DMS53 (cell line): ENCODE results near the gene MGAM2.
A peak's percentile ranks its signal among the peaks of the same experiment; 100 is the strongest.
"Not testable (repeated sequence)": the region's sequence is repeated elsewhere in the genome, so short reads cannot be mapped to it uniquely, and the experiment has no call there.

Experiments used
- DNase-seq: peaks from one replicate; lab custom pipeline; 2025; lab: John Stamatoyannopoulos, UW

Gene MGAM2

DNA sequence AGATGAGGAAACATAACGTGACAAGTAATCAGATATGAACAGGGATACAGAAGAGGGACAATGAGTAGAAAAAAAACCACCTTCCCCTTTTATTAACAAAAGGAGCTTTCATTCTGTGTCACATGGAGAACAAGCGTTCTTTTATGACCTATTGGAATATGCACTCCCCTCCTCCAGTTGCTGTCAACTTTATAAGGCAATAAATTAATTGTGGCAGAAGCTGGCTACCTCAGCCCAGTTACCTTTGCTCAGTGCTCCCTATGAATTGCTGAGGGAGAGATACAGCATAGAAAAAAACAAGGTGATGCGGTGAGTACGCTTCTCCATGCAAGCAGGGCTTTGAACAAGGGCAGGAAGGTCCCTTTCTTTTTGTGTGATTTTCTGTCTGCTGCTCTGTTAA lies at the start of gene MGAM2:
TSS of gene MGAM2 (plus strand) at position 220 of the 400 bp plus-strand sequence. CDS start 5,156 bp downstream, outside the sequence.
- no peak for DNase-seq

DNA sequence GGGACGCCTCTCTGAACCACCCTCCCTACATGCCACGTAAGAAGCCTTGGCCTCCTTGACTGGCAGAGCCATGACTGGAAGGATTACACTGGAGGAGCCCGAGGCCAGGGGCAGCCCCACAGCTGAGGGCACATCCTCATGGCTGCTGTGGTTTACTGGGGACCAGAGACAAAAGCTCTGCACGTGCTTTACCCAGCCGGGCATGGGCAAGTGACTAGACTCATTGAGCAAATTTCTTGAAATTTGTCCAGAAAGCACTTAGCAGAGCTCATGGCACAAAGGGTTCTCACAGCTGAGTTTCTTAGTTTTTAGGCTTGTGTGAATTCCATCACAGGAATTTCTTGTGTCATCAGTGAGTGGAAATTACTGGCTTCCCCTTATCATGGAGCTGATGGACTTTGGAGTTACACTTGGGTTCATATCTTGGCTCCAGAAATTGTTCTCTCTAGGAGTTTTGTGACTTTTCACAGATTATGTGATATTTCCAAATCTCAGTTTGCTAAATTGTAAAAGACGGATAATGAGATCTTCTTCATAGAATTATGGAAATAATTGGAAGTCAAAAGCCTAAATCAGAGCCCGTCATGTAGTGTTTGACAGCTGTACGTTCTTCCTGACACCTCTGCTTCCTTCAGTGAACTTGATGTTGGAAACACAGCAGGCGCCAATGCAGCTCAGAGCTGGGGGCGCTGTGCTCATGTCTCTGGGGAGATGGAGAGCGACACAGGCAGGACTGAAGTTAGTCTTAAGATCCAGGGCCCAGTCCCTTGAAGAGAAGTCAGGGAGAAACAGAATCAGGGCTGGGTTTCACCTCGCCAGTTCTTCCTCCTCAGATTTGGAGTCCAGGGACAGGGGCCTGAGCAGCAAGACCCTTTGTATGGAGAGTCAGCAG lies 47.7 kb upstream of the MGAM2 start:
- DNase-seq = no peak

DNA sequence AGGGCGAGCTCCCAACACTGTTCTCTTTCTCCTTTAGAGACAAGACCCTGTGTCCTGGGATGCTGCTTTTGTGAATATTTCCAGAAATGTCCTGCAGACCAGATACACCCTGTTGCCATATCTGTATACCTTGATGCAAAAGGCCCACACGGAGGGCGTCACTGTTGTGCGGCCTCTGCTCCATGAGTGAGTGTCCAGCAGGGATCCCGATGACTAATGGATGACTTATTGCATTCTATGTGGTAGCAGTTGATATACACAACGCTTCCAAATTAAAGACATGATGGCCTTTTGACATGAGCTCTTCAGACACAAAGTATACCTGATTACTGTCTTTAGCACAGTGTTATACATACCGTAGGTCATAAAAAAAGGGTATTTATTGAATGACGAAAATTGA lies 45.0 kb upstream of the MGAM2 start:
- DNase-seq = no peak

DNA sequence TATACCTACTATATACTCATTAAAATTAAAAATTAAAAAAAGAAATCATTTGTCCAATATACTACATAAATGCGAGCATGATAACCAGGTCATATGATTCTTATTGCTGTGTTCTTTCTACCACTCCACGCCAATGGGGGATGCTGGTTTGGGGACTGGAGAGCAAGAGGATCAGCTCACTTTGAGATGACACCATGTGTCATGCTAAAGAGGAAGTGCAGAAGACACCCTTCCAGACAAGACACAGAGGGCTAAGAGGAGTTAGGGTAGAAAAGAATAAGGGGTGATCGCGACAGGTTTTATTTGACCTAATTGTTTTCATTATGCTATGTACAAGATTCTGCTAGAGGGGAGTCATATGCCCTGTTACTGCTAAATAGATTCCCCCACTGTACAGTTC lies 33.8 kb upstream of the MGAM2 start:
- no peak for DNase-seq

DNA sequence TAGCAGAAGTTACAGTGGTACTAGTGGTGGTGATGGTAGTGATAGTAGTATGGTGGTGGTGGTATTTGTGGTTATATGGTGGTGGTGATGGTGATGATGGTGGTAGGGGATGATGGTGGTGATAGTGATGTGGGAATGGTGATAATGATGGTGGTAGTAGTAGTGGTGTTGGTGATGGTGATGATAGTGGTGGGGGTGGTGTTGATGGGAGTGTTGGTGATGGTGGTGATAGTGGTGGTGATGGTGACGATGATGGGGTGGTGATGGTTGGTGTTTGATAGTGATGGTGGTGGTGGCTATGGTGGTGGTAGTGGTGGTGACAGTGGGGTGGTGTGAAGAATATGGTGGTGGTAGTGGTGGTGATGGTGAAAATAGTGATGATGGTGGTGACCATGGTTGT lies 27.9 kb upstream of the MGAM2 start:
- no peak for DNase-seq

DNA sequence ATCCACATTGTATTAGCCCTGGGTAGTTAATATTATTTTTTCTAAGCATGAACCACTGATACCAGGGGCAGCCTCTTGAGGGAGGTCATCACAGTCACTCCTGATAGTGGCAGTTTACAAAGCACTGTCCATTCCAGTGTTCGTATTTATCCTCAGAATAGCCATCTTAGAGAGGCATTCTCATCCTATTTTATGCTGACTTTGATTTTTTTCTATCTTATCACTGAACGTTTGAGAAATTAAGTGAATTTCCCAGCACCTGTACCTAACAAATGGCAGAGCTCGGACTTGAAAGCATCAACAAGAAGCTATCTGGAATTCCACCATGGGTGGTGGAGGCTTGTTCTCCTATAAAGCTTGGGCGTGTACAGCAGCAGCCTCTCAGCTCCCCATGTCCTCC lies 26.1 kb upstream of the MGAM2 start:
- no peak for DNase-seq

DNA sequence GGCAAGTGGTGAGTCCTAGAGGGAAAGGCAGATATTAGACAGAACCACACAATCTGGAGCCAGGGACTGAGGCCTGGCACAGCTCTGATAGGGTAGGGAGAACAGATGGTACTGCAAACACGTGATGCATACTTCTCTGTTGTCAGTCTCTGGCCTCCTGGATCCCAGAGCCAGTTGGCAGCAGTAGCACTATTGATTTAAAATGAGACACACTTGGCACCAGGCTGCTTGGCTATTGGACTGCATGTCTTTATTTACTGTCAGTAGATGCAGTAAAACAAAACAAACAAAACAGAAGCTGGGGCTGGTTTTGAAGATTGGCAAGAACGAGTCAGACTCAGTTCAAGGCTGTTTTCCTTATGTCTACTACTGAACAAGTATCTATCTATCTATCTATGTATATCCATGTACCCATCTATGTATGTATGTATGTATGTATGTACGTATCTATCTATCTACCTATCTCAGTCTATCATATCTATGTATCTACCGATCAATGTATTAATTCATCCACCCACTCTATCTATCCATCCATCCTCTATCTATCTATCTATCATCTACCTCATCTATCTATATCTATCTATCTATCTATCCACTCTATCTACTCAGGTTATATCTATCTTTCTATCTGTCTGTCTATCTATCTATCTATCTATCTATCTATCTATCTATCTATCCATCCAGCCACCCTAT lies 23.4 kb upstream of the MGAM2 start:
- no peak for DNase-seq

DNA sequence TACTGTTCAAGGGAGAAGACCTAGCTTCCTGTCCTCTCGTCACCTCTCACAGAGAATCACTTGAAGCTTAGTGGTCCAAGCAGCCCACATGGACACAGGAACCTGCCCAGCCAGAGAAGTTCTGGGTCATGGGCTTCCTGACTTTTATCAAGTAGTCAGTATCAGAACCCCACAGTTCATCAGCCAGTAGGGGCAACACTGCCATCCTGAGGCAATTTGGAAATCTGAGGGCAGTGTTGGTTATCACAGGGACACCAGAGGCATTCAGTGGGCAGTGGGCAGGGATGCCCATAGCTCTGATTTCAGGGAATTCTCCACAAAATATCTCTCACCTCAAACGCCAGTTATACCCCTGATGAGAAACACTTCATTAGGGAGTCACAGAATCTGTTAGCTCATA lies 22.5 kb upstream of the MGAM2 start:
- no peak for DNase-seq

DNA sequence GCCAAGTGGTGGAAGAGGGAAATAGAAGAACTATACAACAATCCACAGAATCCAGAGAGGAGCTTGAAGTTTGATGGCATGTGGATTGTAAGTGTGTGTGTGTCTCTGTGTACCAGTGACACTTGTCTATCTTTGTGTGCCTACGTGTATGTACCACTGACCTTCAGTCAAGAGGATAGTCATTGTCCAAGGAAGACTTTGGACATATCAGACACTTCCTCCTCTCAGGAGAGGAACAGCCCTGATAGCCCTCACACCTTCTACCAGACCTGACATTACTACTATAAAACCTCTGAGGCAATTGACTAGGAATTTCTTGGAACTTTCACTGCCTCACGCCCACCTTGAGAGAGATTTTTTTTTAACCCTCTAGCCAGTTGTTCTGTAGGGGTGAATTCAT lies 19.6 kb upstream of the MGAM2 start:
- DNase-seq = no peak

DNA sequence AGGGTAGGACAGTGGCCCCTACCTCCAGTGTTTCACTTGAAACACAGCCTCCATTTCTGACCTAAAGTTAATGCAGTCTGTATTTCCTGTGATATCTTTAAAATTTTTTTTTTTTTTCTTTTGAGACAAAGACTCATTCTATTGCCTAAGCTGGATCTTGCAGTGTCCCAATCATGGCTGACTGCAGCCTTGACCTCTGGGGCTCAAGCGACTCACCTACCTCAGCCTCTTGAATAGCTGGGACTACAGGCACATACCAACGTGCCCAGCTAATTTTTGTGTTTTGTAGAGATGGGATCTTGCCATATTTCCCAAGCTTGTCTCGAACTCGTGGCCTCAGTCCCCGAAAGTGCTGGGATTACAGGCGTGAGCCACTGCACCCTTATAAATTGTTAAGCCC lies 16.7 kb upstream of the MGAM2 start:
- no peak for DNase-seq

DNA sequence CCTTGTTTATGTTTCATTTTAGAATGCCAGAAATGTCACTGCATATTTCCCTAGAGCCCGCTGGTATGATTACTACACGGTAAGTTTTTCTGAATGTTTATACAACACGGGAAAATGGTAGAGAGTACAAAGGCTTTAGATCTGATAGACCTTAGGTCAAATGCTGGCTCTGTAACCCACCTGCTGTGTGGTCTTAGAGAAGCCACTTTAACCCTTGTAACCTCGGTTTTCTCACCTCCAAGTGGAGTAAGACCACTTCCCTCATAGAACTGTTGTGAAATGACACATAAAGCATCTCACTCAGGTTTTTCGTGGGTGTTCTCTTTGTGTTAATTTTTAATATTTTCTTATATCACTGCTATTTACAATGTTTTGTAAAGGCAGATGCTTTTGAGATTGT lies 13.9 kb upstream of the MGAM2 start:
- DNase-seq = no peak

DNA sequence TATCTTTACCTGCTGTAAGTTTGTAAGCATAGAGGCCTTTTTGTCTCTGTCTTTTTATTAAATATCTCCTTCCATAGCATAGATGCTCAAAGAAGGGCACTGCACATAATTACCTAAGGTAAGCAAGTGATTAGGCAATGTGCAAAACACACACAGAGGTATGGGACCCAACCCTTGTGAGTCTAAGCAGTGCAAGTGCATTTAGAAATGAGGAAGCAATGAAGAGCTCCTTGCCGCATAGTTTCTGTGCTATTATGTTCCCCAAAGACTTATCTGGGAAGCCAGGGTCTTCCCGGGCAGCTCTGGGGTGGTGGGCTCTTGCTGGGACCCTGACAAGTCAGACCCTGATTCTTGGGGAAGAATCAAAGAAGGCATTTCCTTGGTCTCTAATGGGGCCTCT lies 13.5 kb upstream of the MGAM2 start:
- no peak for DNase-seq

DNA sequence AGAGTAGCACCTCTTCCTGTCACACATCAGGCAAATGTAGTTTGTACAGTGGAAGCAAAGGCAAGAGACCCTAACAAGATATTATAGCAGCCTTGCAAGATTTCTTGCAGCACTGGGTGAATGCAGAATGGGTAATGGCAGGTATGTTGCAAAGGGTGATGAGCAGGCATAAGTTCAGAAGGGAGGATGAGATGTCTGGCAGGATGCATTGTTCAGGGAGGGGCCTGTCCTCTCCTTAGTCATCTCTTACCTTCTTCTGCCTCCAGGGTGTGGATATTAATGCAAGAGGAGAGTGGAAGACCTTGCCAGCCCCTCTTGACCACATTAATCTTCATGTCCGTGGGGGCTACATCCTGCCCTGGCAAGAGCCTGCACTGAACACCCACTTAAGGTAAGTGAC lies 12.2 kb upstream of the MGAM2 start:
- not testable (repeated sequence) for DNase-seq

DNA sequence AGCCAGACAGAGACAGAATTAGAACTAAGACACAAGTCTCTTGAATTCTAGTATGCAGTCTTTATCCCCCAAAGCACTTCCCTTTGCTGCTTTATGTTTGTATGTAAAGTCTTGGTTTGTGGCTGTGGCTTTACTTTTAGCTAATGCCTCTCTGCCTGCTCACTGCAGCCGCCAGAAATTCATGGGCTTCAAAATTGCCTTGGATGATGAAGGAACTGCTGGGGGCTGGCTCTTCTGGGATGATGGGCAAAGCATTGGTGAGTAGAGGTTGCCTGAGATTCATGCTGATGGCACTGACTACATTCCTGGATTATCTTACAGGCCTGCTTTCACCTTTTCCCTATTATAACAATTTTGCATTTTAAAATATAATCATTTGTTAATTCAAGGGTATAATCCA lies 10.9 kb upstream of the MGAM2 start:
- DNase-seq = no peak

DNA sequence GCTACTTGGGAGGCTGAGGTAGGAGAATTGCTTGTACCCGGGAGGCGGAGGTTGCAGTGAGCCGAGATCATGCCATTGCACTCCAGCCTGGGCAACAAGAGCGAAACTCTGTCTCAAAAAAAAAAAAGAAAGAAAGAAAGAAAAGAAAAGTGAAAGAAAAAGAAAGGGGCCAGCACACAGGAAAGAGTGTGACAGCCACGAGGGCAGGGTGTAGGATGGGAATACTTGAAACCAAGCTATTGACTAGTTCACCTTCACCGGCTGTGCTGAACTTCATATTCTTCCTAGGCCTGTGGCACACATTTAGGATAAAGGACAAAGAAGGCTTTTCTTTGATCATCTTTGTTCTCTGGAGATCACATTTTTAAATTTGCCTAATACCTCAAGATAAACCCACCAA lies 9.7 kb upstream of the MGAM2 start:
- DNase-seq = not testable (repeated sequence)

DNA sequence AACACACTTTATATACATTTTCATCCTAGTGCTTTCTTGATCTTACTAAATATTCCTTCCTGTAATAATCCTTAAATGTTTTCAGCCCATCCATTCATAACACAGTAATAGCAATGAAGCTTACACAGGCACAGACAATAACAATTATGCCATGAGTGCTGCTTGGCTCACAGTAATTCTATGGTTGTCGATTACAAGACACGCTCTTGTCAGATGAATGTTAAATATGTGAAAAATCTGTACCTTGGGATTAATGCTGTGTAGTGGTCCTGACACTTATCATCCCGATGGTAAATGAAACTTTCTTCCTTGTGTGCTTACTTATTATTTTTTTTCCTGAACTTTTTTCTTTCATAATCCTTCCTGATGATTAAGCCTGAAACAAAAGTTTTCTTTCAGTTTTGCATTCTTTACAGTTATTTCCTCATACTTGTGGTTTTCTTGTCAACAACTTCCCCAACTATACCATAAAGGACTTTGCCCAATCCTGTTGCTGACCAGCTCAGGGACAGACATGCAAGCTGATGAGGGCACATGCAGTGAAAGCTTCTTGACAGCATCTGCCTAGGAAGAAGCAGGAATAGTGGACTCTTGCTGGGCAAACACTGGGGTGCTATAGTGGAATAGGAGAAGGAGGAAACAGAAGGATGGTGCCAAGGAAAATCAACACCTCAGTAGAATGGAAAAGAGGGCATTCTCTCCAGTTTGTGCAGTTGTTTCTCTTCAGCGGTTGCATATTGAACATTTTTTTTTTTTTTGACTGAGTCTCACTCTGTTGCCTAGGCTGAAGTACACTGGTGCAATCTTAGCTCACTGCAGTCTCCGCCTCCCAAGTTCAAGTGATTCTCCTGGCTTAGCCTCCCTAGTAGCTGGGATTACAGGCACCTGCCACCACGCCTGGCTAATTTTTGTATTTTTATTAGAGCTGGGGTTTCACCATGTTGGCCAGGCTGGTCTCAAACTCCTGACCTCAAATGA lies 6.7 kb upstream of the MGAM2 start:
- DNase-seq = peak; percentile 12

DNA sequence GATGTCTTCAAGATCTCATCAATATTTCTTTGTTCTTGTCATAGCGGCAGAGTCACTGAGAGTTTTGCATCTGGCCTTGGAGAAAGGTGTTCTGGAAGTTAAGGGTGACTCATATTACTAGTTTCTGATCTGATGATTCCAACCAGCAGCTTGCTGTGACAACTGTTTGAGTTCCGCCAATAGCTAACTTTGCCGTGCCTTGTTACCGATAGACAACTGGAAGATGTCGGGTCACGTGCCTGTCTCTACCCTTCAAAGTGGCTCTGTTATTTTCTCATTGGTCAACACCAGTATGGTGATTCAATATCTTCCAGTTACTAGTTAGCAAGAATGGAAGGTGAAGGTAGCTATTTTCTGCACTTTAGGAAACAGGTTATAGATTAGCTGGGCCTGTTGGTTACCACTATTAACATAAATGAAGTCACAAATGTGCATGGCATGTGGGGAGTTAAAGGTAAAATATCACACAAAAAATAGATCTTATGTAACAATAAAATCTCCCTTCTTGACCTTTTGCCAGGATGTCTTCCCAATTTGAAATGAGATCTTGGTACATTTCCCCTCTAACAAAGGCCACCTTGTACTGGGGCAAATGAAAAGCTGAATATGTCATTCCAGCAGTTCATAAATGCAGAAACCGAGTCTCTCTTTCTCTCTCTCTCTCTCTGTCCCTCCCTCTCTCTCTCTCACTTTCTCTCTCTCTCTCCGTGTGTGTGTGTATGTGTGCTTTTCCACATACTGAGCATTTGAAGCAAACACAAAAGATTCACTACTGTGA lies 2.6 kb upstream of the MGAM2 start:
- DNase-seq = no peak

DNA sequence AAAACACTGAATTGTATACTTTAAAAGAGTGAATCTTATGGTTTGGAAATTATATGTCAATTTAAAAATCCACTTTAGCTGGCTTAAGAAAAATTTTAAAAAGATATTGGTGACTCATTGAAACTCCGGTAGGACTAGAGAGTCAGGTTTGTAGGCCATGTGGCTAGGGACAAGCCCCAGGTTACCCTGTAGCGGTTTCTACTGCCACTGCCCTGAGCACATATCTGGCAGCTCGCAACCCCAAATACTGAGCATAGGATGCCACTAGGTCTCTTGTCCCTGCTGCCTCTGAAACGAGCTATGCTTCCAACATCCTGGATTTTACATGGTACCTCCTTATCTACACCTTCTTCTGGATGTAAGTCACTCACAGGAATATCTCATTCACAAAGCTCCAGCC lies 1.4 kb upstream of the MGAM2 start:
- DNase-seq = no peak

DNA sequence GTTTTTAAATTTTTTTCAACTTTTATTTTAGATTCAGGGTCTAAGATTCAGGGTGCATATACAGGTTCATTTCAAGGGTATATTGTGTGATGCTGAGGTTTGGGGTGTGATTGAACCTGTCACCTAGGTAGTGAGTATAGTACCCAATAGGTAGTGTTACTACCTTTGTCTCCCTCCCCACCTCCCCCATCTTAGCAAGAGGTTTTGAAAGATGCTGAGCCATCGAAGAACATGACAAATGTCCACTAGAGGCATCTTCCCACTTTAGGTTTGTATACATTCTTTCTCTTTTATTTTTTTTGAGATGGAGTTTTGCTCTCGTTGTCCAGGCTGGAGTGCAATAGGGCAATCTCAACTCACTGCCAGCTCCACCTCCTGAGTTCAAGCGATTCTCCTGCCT lies 880 bp upstream of the MGAM2 start:
- DNase-seq = no peak

DNA sequence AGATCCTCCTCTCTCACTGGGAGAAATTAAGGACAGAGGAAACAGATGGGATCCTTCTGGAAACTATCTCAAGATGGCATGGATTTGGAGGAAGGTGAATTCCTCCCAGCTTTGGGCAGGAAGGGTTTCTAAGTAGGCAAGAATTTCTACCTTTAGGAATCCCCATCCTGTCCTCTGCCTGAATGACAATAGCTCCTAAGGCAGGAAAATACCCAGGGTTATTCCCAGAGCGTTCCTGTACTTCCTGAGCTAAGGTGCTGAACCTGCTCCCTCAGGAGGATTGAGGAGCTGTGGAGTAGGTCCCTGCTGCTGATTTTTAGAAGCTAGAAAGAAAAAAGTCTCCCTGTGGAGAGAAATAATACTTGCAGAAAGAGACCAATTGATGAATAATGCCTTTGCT lies 568 bp downstream of the MGAM2 start:
- no peak for DNase-seq

DNA sequence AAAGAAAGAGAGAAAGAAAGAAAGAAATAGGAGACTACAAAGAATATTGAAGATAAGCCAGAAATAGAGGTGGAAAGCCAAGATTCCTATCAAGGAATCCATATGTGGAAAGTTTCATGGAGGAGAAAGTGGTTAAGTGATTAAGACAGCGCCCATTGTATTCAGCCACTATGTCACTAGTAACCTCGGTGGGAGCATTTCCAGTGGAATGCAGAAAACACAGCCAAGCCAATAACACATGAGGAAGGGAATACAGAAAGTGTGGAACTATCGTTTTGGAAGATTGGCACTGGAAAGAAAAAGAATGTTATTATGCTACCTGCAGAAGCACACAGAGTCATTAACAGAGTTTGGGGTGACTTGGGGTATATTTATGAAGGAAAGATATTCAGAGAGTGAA lies 2.7 kb downstream of the MGAM2 start:
- DNase-seq = no peak

DNA sequence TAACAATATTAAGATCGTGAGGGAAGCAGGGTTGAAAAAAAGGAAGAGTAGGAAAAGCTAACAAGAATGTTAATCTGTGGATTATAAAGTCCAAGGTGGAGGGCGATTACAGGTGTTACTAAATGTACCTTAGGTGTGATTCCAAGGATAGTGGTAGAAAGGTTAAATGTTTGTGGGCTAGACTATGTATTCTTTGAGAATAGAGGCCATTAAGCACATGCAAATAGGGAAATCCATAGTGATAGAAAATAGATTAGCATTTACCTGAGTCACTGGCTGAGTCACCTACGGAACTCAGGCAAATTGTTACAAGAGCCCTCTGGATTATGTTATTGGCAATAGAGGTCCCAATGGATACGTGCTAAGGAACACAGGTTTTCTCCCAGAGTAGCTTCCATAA lies 9.0 kb downstream of the MGAM2 start:
- no peak for DNase-seq
